Measurements from ENCODE around the gene CKMT1B.

- TF ChIP-seq, protein P1, sequence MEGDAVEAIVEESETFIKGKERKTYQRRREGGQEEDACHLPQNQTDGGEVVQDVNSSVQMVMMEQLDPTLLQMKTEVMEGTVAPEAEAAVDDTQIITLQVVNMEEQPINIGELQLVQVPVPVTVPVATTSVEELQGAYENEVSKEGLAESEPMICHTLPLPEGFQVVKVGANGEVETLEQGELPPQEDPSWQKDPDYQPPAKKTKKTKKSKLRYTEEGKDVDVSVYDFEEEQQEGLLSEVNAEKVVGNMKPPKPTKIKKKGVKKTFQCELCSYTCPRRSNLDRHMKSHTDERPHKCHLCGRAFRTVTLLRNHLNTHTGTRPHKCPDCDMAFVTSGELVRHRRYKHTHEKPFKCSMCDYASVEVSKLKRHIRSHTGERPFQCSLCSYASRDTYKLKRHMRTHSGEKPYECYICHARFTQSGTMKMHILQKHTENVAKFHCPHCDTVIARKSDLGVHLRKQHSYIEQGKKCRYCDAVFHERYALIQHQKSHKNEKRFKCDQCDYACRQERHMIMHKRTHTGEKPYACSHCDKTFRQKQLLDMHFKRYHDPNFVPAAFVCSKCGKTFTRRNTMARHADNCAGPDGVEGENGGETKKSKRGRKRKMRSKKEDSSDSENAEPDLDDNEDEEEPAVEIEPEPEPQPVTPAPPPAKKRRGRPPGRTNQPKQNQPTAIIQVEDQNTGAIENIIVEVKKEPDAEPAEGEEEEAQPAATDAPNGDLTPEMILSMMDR (IDR thresholded peaks at IDR 0.05; ENCODE audit: low read length), result no peak
- TF ChIP-seq EZH2phosphoT487 (IDR thresholded peaks at IDR 0.05; ENCODE audit: low read length) (no peak), EZH2 (optimal IDR thresholded peaks at IDR 0.05; ENCODE audit: low read depth, low read length) (no peak)
These were observed 43.1 kb upstream of the CKMT1B start for GRCh38 chr15:43550527-43551363.

Measured in MM.1S (cell line).